HepG2 (cell line): ENCODE data around the gene ITK. TPM values are rescaled to one million over a fixed set of nuclear protein-coding genes. Genes with fewer than 3 reads are reported as not detected.

Experiments
- ATAC-seq: fragments of 200-7000 bp; cut with Tn5 transposase; 3 replicates; pipeline ENCODE4 v1.9.1; 2020; ENCODE audit warnings: mild to moderate bottlenecking, moderate library complexity
- BruUV-seq: library from RNA; stranded (reverse); fragments of 400-500 nt; replicated peaks from 2 replicates; lab custom pipeline; 2021; lab: Mats Ljungman, UMichigan
- CTCF ChIA-PET: fragments of 300-600 bp; formaldehyde crosslinking; extraction: SDS; loops from one replicate; lab custom pipeline; 2021; ENCODE audit warnings: low total read pairs, inconsistent platforms, low intra/inter-chr PET ratio; lab: Yijun Ruan, JAX
- POLR2A ChIA-PET: fragments of 350-600 bp; sonication (Branson Sonifier 250); formaldehyde crosslinking; loops from one replicate; lab custom pipeline; 2020; ENCODE audit warnings: antibody characterized with exemption, inconsistent platforms; lab: Yijun Ruan, JAX
- DNase-seq: peaks from one replicate; pipeline ENCODE4 v3.0.0-alpha.2; 2015; ENCODE audit warnings: low spot score
- FAIRE-seq: peaks from 3 replicates; lab custom pipeline; 2011; peaks lifted over from hg19 to GRCh38; lab: Jason Lieb, UNC
- H2AFZ ChIP-seq: one replicate; pipeline ENCODE4 v1.6.1; 2011; ENCODE audit warnings: low read length, inconsistent platforms
- H3K27ac ChIP-seq: fragments of 300-600 bp; 3 replicates; pipeline ENCODE4 v1.8.0; 2011; ENCODE audit warnings: mixed run types, mild to moderate bottlenecking, mixed read lengths, low read length, inconsistent platforms; ENCODE audit not compliant: insufficient read depth; ENCODE audit errors: extremely low read length
- H3K27me3 ChIP-seq, 2 experiments: fragments of 200-600 bp in 1 of 2; 2 replicates in 1 of 2; 3 replicates in 1 of 2; pipeline versions ENCODE4 v1.6.0 to v1.8.0; 2011; ENCODE audit warnings: low read length in 2 of 2, mild to moderate bottlenecking in 2 of 2, moderate library complexity in 2 of 2, inconsistent platforms in 1 of 2; ENCODE audit not compliant: insufficient read depth in 2 of 2, control insufficient read depth in 1 of 2
- H3K36me3 ChIP-seq, 2 experiments: fragments of 200-600 bp in 1 of 2; replicated peaks in 1 of 2; 2 replicates in 1 of 2; 3 replicates in 1 of 2; pipeline versions ENCODE4 v1.5.1 to v1.8.0; 2011; ENCODE audit warnings: low read length in 2 of 2, inconsistent platforms in 1 of 2; ENCODE audit not compliant: insufficient read depth in 2 of 2, control insufficient read depth in 1 of 2
- H3K4me1 ChIP-seq: 2 replicates; pipeline ENCODE4 v1.5.1; 2012; ENCODE audit warnings: low read length, inconsistent platforms; ENCODE audit not compliant: insufficient read depth
- H3K4me2 ChIP-seq: 2 replicates; pipeline ENCODE4 v1.6.0; 2011; ENCODE audit warnings: low read depth, low read length, inconsistent platforms
- H3K4me3 ChIP-seq, 3 experiments: fragments of 200-600 bp in 1 of 3; sonication (generic), shearing (Covaris generic) in 1 of 3; replicated peaks in 1 of 3; 2 replicates each; pipeline ENCODE4 v1.5.1; 2011 to 2016; ENCODE audit warnings: low read length in 3 of 3, inconsistent platforms in 2 of 3, low read depth in 2 of 3, mild to moderate bottlenecking in 2 of 3, control low read depth in 1 of 3, mixed read lengths in 1 of 3; ENCODE audit not compliant: insufficient read depth in 1 of 3
- H3K79me2 ChIP-seq: one replicate; pipeline ENCODE4 v1.6.1; 2011; ENCODE audit warnings: low read length, inconsistent platforms; ENCODE audit not compliant: insufficient read depth
- H3K9ac ChIP-seq: 2 replicates; pipeline ENCODE4 v1.6.0; 2011; ENCODE audit warnings: mild to moderate bottlenecking, low read depth, low read length, inconsistent platforms; ENCODE audit not compliant: insufficient read depth
- H3K9me3 ChIP-seq: 2 replicates; pipeline ENCODE4 v1.5.1; 2012; ENCODE audit warnings: mild to moderate bottlenecking, low read length
- H4K20me1 ChIP-seq: 2 replicates; pipeline ENCODE4 v1.6.0; 2011; ENCODE audit warnings: inconsistent platforms, mild to moderate bottlenecking, low read length, moderate library complexity; ENCODE audit not compliant: insufficient read depth
- ARHGAP35 ChIP-seq: sonication (generic); formaldehyde crosslinking; IDR thresholded peaks from 2 replicates; pipeline ENCODE4 v1.9.0; 2022; ENCODE audit warnings: mild to moderate bottlenecking, inconsistent platforms, moderate library complexity, missing genetic modification reagents, borderline replicate concordance
- ESRRA ChIP-seq: sonication (generic); formaldehyde crosslinking; IDR thresholded peaks from 2 replicates; pipeline ENCODE4 v1.5.1; 2020; ENCODE audit warnings: mild to moderate bottlenecking, low read depth, missing genetic modification reagents
- HIC2 ChIP-seq: sonication (generic); formaldehyde crosslinking; IDR thresholded peaks from 2 replicates; pipeline ENCODE4 v1.9.0; 2022; ENCODE audit warnings: low read depth, missing genetic modification reagents
- HOXA5 ChIP-seq: sonication (generic); formaldehyde crosslinking; IDR thresholded peaks from 2 replicates; pipeline ENCODE4 v1.4.0; 2020; ENCODE audit warnings: missing genetic modification reagents
- KDM5A ChIP-seq: fragments of 200-600 bp; sonication (generic); IDR thresholded peaks from 2 replicates; pipeline ENCODE4 v1.7.0; 2018; ENCODE audit warnings: antibody characterized with exemption, mild to moderate bottlenecking, low read length, borderline replicate concordance
- SNRNP70 ChIP-seq: fragments of 200-400 bp; formaldehyde crosslinking; IDR thresholded peaks from 2 replicates; pipeline ENCODE4 v1.6.1; 2017; ENCODE audit warnings: mild to moderate bottlenecking, low read depth, low read length, moderate library complexity
- TGIF2 ChIP-seq: IDR thresholded peaks from 2 replicates; pipeline ENCODE4 v1.6.1; 2016; ENCODE audit warnings: control low read depth, missing compliant biosample characterization
- ZBTB20 ChIP-seq: sonication (generic); formaldehyde crosslinking; IDR thresholded peaks from 2 replicates; pipeline ENCODE4 v1.8.1; 2023; ENCODE audit warnings: missing genetic modification reagents, low read depth, mild to moderate bottlenecking, borderline replicate concordance
- ZFP36 ChIP-seq: fragments of 150-350 bp; IDR thresholded peaks from 2 replicates; pipeline ENCODE4 v1.6.1; 2018; ENCODE audit warnings: borderline replicate concordance, low read length, low read depth; ENCODE audit not compliant: partially characterized antibody
- ZFP82 ChIP-seq: sonication (generic); formaldehyde crosslinking; IDR thresholded peaks from 2 replicates; pipeline ENCODE4 v1.5.1; 2020; ENCODE audit warnings: mild to moderate bottlenecking, missing genetic modification reagents, borderline replicate concordance
- ZMYM4 ChIP-seq: sonication (generic); formaldehyde crosslinking; IDR thresholded peaks from 2 replicates; pipeline ENCODE4 v1.8.1; 2023; ENCODE audit warnings: mild to moderate bottlenecking, missing genetic modification reagents
- ZNF33A ChIP-seq: sonication (generic); formaldehyde crosslinking; IDR thresholded peaks from 2 replicates; pipeline ENCODE4 v1.5.1; 2020; ENCODE audit warnings: missing genetic modification reagents, mild to moderate bottlenecking, moderate library complexity, borderline replicate concordance
- ZNF556 ChIP-seq: sonication (generic); formaldehyde crosslinking; IDR thresholded peaks from 2 replicates; pipeline ENCODE4 v1.4.0; 2020; ENCODE audit warnings: mild to moderate bottlenecking, missing genetic modification reagents, borderline replicate concordance
- ZNF678 ChIP-seq: sonication (generic); formaldehyde crosslinking; IDR thresholded peaks from 2 replicates; pipeline ENCODE4 v1.4.0; 2020; ENCODE audit warnings: mild to moderate bottlenecking, missing genetic modification reagents
- ZNF777 ChIP-seq: sonication (generic); formaldehyde crosslinking; IDR thresholded peaks from 2 replicates; pipeline ENCODE4 v1.4.0; 2020; ENCODE audit warnings: missing genetic modification reagents
- WGBS: methylation state at CpG from one replicate; pipeline ENCODE4 v1.1.6; 2017; ENCODE audit warnings: low lambda C conversion rate; 5-methylcytosine and 5-hydroxymethylcytosine counted together
- in situ Hi-C: cut with HindIII; loops from 2 replicates; pipeline ENCODE4 v1.10.0; 2017; ENCODE audit warnings: low pct_unique_long_range_greater_than_20kb; ENCODE audit not compliant: extremely low pct_ligation_motif_present
- intact Hi-C: fragments of 100-400 bp; cut with micrococcal nuclease; formaldehyde crosslinking; loops from one replicate; pipeline ENCODE4 v1.10.0; 2022; ENCODE audit not compliant: unreplicated experiment
- polyA plus RNA-seq, 8 experiments: library from polyadenylated mRNA; depleted of rRNA in 3 of 8; stranded (reverse) in 7 of 8; unstranded in 1 of 8; fragments of >200 nt; fragmentation: Illumina TruSeq in 4 of 8; extraction: Trizol in 4 of 8; gene quantifications; 2 replicates each; pipeline versions ENCODE4 v1.2.1 to v1.2.3, GENCODE V29; 2011 to 2016; ENCODE audit warnings: low read depth in 4 of 8, missing spikeins in 1 of 8, mixed read lengths in 1 of 8; ENCODE audit not compliant: insufficient read depth in 1 of 8
- total RNA-seq, 5 experiments: library from RNA; depleted of rRNA; stranded (reverse); fragments of >200 nt; fragmentation: Illumina TruSeq; extraction: Trizol; gene quantifications; 2 replicates each; pipeline ENCODE4 v1.2.3, GENCODE V29; 2016; ENCODE audit warnings: low read depth in 1 of 5

Gene ITK
- total and polyA plus RNA-seq, 2 of the 13 experiments (the other 11 are each of a cell fraction or from before 2014, with no cell fraction given), result 0.01 TPM; not detected in 1

GRCh38 chr5:157201857-157202256 lies 21.2 kb downstream of the ITK start (continued):
- TF ChIP-seq HIC2 (CRISPR knock-in tag) (no peak), ZFP36 (no peak), ZNF556 (no peak), TGIF2 (no peak)

GRCh38 chr5:157203417-157203816 lies 22.8 kb downstream of the ITK start:
- H3K27me3 ChIP-seq, result no peaks in the 10 kb centered on the region; a peak in 2 of 5 replicates
- POLR2A ChIA-PET, result no interaction called here
- H3K79me2 ChIP-seq, result no peaks in the 10 kb centered on the region
- in situ Hi-C loops (no loop called here), intact Hi-C loops (no loop called here)
- no peak overlapping the region for H2AFZ ChIP-seq
- TF ChIP-seq ZMYM4 (CRISPR knock-in tag), result no peak
- TF ChIP-seq ZFP82, result no peak
- TF ChIP-seq ZNF33A (CRISPR knock-in tag), result no peak
- TF ChIP-seq SNRNP70, result no peak
- no peak for TF ChIP-seq ARHGAP35 (CRISPR knock-in tag)
- no peak for TF ChIP-seq HOXA5
- no peak for TF ChIP-seq ESRRA (CRISPR knock-in tag)
- no peak for TF ChIP-seq ZNF678 (CRISPR knock-in tag)
- TF ChIP-seq ZBTB20 (CRISPR knock-in tag), result no peak
- TF ChIP-seq KDM5A, result no peak
- TF ChIP-seq ZNF777 (CRISPR knock-in tag), result no peak
- H3K4me2 ChIP-seq, result peak overlapping the region; percentile 18; the same call in 1 of the 2 replicates
- FAIRE-seq (no peak), ATAC-seq (peak; percentile 51; the same call in 2 of the 3 replicates), DNase-seq (no peak)
- no peaks in the 10 kb centered on the region for H3K9me3 ChIP-seq
- H3K36me3 ChIP-seq, result no peaks in the 10 kb centered on the region
- H3K9ac ChIP-seq, result no peak overlapping the region
- H3K4me3 ChIP-seq, result no peak overlapping the region
- 0% methylated on average over 4 of the region's 4 CpGs for WGBS
- no peaks in the 10 kb centered on the region for H4K20me1 ChIP-seq
- no TSS peak for BruUV-seq
- H3K27ac ChIP-seq, result no peak overlapping the region
- peaks cover 12% of the 10 kb centered on the region for H3K4me1 ChIP-seq
- CTCF ChIA-PET, result no interaction called here
